Cardiac septum (tissue), 1 donor: ENCODE data around the gene SCYGR4. TPM values are rescaled to one million over a fixed set of nuclear protein-coding genes. Genes with fewer than 3 reads are reported as not detected.
"Not testable (repeated sequence)": the region's sequence is repeated elsewhere in the genome, so short reads cannot be mapped to it uniquely, and the experiment has no call there.

Experiments
- DNase-seq: peaks from one replicate; pipeline ENCODE4 v3.0.0-alpha.2; 2020; ENCODE audit warnings: low spot score
- intact Hi-C: fragments of 100-400 bp; cut with DNase I; formaldehyde crosslinking; loops from one replicate; pipeline ENCODE4 v1.14.0; 2022
- long read RNA-seq: library from polyadenylated mRNA; unstranded; transcript quantifications from one replicate; pipeline ENCODE4 v2.0.0, GENCODE V29; 2021
- total RNA-seq: library from RNA; stranded (reverse); fragmentation: NEBNext Ultra II Directional; extraction: Animal tissue kit (Norgen Biotek cat#: 25700); gene quantifications from one replicate; pipeline ENCODE4 v1.2.1, GENCODE V29; 2021
- donor health status: DM: no; HTN: no; CAD: no.

Gene SCYGR4
- total RNA-seq, result not detected
- long read RNA-seq, result 0 reads

GRCh38 chr2:227617316-227618230 lies at the start of gene SCYGR4:
Gene SCYGR4 (plus strand): TSS chr2:227617498. CDS start chr2:227617498, 0 bp downstream.
- intact Hi-C loops, result no loop called here
- no peak for DNase-seq

DNA sequence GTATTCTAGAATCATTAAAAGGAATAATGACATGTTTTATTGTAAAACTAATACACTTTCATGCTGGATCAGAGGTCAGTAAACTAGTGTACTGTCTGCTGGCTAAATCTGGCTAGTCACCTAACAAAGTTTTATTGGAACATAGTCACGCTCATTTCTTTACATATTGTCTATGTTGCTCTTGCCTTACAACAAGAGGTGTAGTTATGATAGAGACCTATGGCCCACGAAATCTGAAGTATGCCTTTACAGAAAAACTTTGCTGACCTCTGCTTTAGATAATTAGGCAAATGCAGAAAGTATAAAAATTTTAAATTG lies 48.5 kb upstream of the SCYGR4 start:
- DNase-seq, result no peak
- intact Hi-C loops, result no loop called here

- DNase-seq, result no peak
- intact Hi-C loops, result loop anchor here (10.0 kb wide), 1 partner anchor 166 kb away; no protein-coding TSS in a partner anchor
Measured at GRCh38 chr2:227570615-227571014, 46.7 kb upstream of the SCYGR4 start.

- intact Hi-C loops, result loop anchor here (10.0 kb wide), 1 partner anchor 171 kb away; no protein-coding TSS in a partner anchor
Measured at GRCh38 chr2:227576110-227576509, 41.2 kb upstream of the SCYGR4 start.

DNA sequence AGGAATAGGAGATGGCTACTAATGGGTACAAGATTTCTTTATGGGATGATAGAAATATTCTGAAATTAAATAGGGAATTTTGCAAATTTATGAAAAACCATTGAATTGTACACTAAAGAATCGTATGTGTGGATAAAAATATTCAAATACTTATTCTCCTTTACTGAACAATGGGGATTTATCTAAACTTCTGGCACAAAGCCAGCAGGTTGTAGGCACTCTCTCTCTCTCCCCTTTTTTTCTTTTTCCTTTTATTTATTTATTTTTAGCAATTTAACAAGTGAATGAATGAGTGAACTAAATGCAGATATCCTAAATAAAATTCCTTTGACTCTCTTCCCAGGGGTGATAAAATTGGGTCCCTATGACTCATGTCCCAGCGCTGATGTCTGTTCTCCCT lies 40.5 kb upstream of the SCYGR4 start:
- no peak for DNase-seq
- intact Hi-C loops, result loop anchor here (10.0 kb wide), 1 partner anchor 172 kb away; no protein-coding TSS in a partner anchor

More at GRCh38 chr2:227576110-227576509, 41.2 kb upstream of the SCYGR4 start:
- DNase-seq, result no peak

DNA sequence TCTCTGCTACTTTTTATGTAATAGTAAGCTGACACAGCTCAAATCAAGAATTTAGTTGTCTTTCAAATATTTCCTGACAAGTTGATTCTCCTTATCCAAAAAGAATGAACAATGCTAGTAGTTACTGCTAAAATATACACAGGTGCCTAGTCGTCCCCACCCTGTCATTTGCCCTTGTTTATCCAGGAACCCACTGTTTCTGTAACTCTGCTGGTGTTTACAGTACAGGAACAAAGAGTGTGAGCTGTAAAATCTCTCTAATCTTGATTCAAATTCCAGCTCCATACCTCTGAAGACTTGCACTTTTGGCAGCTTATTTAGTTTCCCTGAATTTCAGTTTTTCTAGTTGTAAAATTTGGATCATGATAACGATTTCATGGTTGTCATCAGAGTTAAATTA lies 39.7 kb upstream of the SCYGR4 start:
- no peak for DNase-seq
- intact Hi-C loops, result loop anchor here (10.0 kb wide), 1 partner anchor 173 kb away; no protein-coding TSS in a partner anchor

- intact Hi-C loops, result loop anchor here (10.0 kb wide), 1 partner anchor 174 kb away; no protein-coding TSS in a partner anchor
- no peak for DNase-seq
Measured at GRCh38 chr2:227578642-227579041, 38.7 kb upstream of the SCYGR4 start.

- intact Hi-C loops, result loop anchor here (10.0 kb wide), 1 partner anchor 175 kb away; no protein-coding TSS in a partner anchor
Measured at GRCh38 chr2:227579791-227580190, 37.5 kb upstream of the SCYGR4 start.

GRCh38 chr2:227582369-227582768 lies 34.9 kb upstream of the SCYGR4 start:
- no peak for DNase-seq
- intact Hi-C loops, result no loop called here

More at GRCh38 chr2:227579791-227580190, 37.5 kb upstream of the SCYGR4 start:
- DNase-seq, result no peak

DNA sequence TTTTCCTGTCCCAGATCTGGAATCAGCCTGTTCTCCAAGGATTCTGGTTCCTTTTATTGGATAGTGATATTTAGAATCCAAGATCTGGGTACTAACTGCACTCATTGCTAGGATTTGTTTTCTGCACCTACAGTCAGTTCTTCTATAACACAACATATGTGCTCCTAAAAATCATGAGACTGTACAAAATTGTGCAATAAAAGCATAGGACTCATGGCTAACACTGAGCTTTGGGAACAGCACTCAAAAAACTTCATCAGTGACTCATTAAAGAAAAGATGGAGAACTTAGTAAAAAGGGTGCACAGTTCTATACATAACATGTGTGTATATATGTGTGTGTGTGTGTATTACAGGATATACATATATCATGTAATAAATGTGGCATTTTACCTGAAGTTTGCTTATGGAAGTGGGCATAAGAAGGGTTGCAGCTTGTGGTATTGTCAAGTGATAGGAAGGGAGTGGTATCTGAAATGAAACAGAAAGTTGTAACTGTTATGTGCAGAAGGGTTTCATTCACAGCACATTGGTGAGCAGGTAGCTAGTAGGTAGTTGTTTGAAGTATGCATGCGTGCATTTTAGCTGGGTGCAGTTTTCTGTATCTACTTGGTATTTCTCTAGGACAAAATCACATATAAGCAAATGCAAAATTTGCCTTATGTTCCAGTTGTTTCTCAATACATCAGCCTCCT lies 24.5 kb upstream of the SCYGR4 start:
- intact Hi-C loops, result no loop called here
- no peak for DNase-seq

DNA sequence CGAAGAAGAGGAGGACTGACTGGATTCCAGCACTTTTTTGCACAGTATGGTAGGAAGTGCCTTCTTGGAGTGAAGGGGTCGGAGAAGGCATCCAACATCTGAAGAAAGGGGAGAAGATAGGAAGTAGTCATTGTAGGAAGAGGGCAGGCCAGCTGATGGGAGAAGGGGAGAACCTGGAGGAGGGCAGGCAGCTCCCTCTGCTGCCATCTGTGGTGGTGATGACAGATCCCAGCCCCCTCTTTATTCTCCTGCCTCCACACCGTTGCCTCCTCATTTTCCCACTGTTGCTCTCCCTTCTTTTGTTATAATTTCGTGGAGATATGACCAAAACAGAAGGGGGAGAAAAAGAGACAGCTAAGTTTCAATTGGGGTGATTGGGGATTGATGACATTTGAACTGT lies 21.5 kb upstream of the SCYGR4 start:
- intact Hi-C loops, result no loop called here
- DNase-seq, result no peak

GRCh38 chr2:227597036-227597435 lies 20.3 kb upstream of the SCYGR4 start:
- intact Hi-C loops, result no loop called here

GRCh38 chr2:227597998-227598397 lies 19.3 kb upstream of the SCYGR4 start:
- DNase-seq, result no peak
- intact Hi-C loops, result no loop called here

More at GRCh38 chr2:227597036-227597435, 20.3 kb upstream of the SCYGR4 start:
- no peak for DNase-seq

- intact Hi-C loops, DNase-seq: not testable (repeated sequence)
Measured at GRCh38 chr2:227598835-227599503, 18.3 kb upstream of the SCYGR4 start, which contains the start of gene SCYGR2. Gene SCYGR2 (plus strand): TSS chr2:227598893. CDS start chr2:227598893, 0 bp downstream.

DNA sequence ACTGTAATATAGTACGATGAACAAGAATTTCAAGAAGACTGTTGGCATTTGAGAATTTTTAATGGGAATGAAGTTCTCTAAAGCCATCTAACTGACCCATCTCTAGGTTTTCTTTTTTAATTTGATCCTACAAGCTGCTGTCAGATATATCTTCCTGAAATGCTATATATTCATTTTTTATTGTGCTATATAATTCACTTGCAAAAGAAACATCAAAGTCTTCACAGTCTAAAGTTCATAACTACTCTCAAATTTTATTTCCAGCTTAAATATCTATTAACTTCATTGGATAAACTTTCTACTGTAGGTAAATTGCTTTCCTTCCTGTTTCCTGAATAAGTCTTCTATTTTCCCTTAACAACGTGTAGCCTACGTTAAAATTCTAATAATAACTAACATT lies 14.9 kb upstream of the SCYGR4 start:
- intact Hi-C loops, result no loop called here
- DNase-seq, result no peak

DNA sequence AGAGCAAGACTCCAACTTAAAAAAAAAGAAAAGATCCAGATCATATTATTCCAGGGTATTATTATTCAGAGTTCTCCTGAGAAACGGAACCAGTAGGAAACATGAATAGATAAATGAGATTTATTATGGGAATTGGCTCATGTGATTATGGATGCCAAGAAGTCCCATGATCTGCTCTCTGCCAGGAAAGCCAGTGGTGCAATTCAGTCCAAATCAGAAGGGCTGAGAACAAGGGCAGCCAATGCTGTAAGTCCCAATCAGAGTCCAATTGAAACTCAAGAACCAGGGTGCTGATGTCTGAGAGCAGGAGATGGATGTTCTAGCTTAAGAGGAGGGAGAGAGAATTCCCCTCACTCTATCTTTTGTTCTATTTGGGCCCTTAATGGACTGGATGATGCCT lies 10.8 kb upstream of the SCYGR4 start:
- intact Hi-C loops, result no loop called here
- no peak for DNase-seq

DNA sequence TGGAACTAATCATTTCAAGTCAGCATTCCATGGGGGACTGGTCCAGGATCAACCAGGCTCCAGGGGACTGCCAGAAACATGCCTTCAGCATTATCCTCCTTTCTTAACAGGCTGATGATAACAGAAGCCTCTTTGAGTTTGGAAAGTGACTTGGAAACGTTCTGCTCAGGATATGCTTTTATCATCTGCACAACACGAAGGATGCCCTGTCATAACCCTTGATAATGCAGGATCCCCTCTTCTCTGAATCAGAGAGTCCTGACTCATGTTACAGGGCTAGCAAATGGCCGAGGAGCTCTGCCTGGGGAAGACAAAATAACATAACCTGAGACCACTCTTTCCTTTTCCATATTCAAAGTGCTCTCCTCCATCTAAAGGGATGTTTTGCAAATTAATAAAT lies 9.4 kb upstream of the SCYGR4 start:
- intact Hi-C loops, result no loop called here
- no peak for DNase-seq

DNA sequence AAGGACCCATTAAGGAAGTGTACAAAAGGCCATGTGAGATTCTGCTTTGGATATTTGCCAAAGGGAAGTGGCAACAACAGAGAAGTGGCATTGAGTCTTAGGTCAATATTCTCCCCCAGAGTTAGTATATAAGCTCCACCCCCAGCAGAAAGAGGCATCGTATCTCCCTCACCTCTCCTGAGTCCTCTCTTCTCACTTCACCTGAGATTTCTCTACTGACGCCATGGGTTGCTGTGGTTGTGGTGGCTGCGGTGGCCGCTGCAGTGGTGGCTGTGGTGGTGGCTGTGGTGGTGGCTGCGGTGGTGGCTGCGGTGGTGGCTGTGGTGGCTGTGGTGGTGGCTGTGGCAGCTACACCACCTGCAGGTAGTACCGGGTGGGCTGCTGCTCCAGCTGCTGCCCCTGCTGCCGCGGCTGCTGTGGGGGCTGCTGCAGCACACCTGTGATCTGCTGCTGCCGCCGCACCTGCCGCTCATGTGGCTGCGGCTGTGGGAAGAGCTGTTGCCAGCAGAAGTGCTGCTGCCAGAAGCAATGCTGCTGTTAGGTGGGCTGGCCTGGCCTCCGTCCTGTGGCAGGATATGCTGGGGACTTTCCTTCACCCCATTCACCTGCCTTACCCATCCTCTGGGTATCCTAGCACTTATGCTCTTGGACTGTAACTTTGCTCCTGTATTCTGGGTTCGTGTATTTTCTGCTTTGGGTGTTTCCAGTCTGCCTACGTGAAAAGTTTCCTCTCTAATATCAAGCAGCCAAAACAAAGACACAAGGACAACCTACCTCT lies 8.5 kb upstream of the SCYGR4 start:
- no peak for DNase-seq
- intact Hi-C loops, result no loop called here

DNA sequence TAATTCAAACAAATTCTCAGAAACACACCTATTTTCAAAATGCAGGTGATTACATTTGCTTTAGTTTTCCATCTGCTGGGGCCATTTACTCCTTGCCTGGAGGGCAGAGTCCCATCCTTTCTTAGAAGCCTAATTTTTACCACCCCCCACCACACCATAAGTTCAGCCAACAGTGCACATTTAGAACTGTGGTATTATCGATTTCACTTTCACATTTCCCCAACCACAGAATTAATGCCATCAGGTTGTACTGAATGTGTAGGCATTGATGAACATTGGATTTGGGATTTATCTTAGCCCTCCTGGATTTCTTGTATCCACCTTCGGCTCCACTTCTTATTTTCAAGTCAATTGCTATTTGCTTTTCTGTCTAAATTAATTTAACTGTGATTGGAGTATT lies 7.2 kb upstream of the SCYGR4 start:
- no peak for DNase-seq
- intact Hi-C loops, result no loop called here
